Subcutaneous adipose tissue (tissue), 4 donors: ENCODE results near the gene TUBB1. TPM values are rescaled to one million over a fixed set of nuclear protein-coding genes. Genes with fewer than 3 reads are reported as not detected.

Experiments
- total RNA-seq, 4 donors: library from RNA; depleted of rRNA; stranded (reverse); fragments of >200 nt; gene quantifications; one replicate each; pipeline ENCODE4 v1.1.0, GENCODE V29; 2016
- TF ChIP-seq, protein P1 (sequence below): fragments of 450-650 bp; IDR thresholded peaks from one replicate; pipeline ENCODE4 v1.5.1; 2016; ENCODE audit warnings: low read depth, mild to moderate bottlenecking, control low read depth, antibody characterized with exemption, moderate library complexity

Gene TUBB1
- total RNA-seq, 4 donors from 2014 or later, result 0.33 TPM; not detected in 3

DNA sequence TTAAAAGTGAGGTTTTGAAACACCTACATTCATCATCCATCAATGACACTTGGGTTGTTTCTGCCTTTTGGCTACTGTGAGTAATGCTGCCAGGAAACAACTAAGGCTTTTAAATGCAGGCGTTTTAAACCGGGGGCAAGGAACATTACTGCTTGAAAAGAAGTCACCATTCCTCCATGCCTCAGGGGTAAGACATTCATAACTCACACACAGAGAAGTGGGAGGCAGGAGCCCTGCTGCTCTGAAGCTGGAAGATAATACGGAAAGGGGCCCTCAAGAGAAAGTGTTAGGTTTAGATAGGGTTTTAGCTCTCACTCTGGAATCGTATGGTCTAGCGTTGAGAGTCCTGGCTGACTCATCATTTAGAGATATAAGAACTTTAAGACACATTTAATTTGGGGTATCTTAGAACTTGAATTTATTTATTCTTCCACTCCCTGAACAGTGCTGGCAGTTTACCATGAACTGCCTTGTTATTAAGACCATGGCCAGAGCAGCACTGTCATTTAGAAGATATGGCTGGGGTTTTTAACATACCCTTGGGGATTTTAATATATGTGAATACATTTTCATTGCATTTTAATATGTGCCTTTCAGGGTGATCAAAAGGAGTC, 1.8 kb downstream of the TUBB1 start:
- TF ChIP-seq, protein P1, sequence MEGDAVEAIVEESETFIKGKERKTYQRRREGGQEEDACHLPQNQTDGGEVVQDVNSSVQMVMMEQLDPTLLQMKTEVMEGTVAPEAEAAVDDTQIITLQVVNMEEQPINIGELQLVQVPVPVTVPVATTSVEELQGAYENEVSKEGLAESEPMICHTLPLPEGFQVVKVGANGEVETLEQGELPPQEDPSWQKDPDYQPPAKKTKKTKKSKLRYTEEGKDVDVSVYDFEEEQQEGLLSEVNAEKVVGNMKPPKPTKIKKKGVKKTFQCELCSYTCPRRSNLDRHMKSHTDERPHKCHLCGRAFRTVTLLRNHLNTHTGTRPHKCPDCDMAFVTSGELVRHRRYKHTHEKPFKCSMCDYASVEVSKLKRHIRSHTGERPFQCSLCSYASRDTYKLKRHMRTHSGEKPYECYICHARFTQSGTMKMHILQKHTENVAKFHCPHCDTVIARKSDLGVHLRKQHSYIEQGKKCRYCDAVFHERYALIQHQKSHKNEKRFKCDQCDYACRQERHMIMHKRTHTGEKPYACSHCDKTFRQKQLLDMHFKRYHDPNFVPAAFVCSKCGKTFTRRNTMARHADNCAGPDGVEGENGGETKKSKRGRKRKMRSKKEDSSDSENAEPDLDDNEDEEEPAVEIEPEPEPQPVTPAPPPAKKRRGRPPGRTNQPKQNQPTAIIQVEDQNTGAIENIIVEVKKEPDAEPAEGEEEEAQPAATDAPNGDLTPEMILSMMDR, result no peak

GRCh38 chr20:59022754-59023153, 3.5 kb downstream of the TUBB1 start:
- TF ChIP-seq, protein P1, result no peak

- TF ChIP-seq, protein P1, result no peak
Measured at GRCh38 chr20:59023616-59024015, 4.4 kb downstream of the TUBB1 start.

GRCh38 chr20:59024111-59024530, 4.9 kb downstream of the TUBB1 start:
- TF ChIP-seq, protein P1, result no peak

GRCh38 chr20:59025086-59025485, 5.9 kb downstream of the TUBB1 start:
- TF ChIP-seq, protein P1, result no peak

DNA sequence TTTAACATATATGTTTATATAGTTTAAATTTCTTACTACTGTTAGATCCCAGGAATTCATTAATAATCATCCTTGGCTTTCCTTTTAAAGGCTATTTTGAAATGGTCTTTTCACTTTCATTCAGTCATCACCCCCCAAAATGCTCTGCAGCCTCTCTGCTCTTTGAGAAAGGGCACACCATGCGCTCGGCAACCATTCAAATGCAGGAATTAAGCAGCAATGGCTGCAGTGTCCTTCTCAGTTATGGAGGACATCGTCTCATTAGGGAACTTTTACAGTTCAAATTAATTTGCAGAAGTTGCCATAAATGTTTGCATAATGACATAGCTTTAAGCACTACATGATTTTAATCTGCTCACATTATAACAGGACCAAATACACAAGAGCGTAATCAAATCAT, 6.3 kb downstream of the TUBB1 start:
- TF ChIP-seq, protein P1, result no peak

DNA sequence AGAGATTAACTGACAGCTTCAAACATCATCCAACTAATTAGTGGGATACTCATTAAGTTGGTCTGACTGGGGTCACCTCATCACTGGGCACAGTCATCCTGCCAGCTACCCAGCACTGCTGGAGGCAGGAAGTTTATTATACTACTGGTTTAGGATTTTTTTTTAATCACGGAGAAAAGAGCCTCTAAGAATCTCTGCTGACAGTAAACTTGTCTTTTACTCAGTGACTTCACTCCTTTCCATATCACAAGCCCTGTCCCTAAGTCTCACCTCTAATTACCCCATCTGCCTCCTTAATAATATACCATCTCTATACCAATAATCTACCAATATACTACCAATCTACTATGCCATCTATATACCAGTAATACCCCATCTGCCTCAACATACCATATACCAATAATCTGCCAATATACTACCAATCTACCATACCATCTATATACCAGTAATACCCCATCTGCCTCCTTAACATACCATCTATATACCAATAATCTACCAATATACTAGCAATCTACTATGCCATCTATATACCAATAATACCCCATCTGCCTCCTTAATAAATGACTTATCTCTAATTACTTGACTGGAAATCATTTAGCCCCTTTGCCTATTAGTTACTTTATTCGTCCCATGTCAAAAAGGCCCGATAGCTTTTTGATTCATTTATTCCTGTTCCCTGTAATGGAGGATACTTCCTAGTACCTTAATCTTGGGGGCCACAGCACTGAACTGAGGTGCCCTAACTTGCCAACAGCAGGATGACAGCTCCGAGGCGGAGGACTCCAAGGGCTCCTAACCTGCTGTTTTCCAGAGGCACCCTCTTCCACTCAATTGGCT, 7.9 kb downstream of the TUBB1 start:
- TF ChIP-seq, protein P1, result no peak
